Kidney (tissue), 14 donors: ENCODE data around the gene PIP4K2A. TPM values are rescaled to one million over a fixed set of nuclear protein-coding genes. Genes with fewer than 3 reads are reported as not detected.

Experiments
- DNase-seq, 5 donors: peaks; one replicate each; pipeline ENCODE4 v3.0.0-alpha.2; 2013 to 2020
- FAIRE-seq: peaks from 2 replicates; lab custom pipeline; 2012; peaks lifted over from hg19 to GRCh38; lab: Jason Lieb, UNC
- H3K27ac ChIP-seq, 2 donors: one replicate each; pipeline ENCODE4 v1.7.0; 2013; ENCODE audit warnings: low read depth in 2 of 2, low read length in 2 of 2, inconsistent platforms in 1 of 2
- H3K27me3 ChIP-seq: one replicate; pipeline ENCODE4 v1.7.1; 2013; ENCODE audit warnings: low read length, inconsistent platforms; ENCODE audit not compliant: control insufficient read depth, insufficient read depth
- H3K36me3 ChIP-seq, 3 donors: one replicate each; pipeline versions ENCODE4 v1.7.0 to v1.7.1; 2013; ENCODE audit warnings: low read length in 3 of 3, control low read depth in 1 of 3, inconsistent platforms in 1 of 3; ENCODE audit not compliant: insufficient read depth in 3 of 3, control insufficient read depth in 2 of 3
- H3K4me1 ChIP-seq, 3 donors: one replicate each; pipeline versions ENCODE4 v1.7.0 to v1.7.1; 2013; ENCODE audit warnings: low read length in 3 of 3, inconsistent platforms in 1 of 3, low read depth in 1 of 3; ENCODE audit not compliant: control insufficient read depth in 2 of 3, insufficient read depth in 2 of 3
- H3K4me3 ChIP-seq, 3 donors: one replicate each; pipeline versions ENCODE4 v1.7.0 to v1.8.1; 2013; ENCODE audit warnings: low read length in 3 of 3, control low read depth in 1 of 3, inconsistent platforms in 1 of 3
- H3K9ac ChIP-seq, 3 donors: one replicate each; pipeline versions ENCODE4 v1.7.0 to v1.7.1; 2013; ENCODE audit warnings: low read length in 3 of 3, control low read depth in 1 of 3, inconsistent platforms in 1 of 3
- H3K9me3 ChIP-seq, 3 donors: one replicate each; pipeline versions ENCODE4 v1.7.0 to v1.7.1; 2013; ENCODE audit warnings: low read length in 3 of 3, control low read depth in 1 of 3, inconsistent platforms in 1 of 3; ENCODE audit not compliant: control insufficient read depth in 2 of 3, insufficient read depth in 1 of 3
- CTCF ChIP-seq: IDR thresholded peaks from 3 replicates; pipeline ENCODE4 v1.5.1; 2012; ENCODE audit warnings: mild to moderate bottlenecking, moderate library complexity, borderline replicate concordance; ENCODE audit not compliant: insufficient read depth; ENCODE audit errors: extremely low read depth
- intact Hi-C: fragments of 100-400 bp; cut with DNase I; formaldehyde crosslinking; loops from one replicate; pipeline ENCODE4 v1.11.1; 2022
- polyA plus RNA-seq: library from polyadenylated mRNA; stranded (reverse); fragments of 350-450 nt; fragmentation: Illumina TruSeq; extraction: RNeasy Lipid Tissue Mini Kit (QIAGEN cat#74804); gene quantifications from one replicate; pipeline ENCODE4 v1.2.3, GENCODE V29; 2014; ENCODE audit warnings: low read depth, low replicate concordance; ENCODE audit not compliant: insufficient read depth
- total RNA-seq: library from RNA; stranded (reverse); fragmentation: NEBNext Ultra II Directional; extraction: Animal tissue kit (Norgen Biotek cat#: 25700); gene quantifications from one replicate; pipeline ENCODE4 v1.2.1, GENCODE V29; 2021
- donor health status: control.
- donor health status: control.
- donor health status: control.
- donor health status: control.
- donor health status: control.
- donor health status: DM: yes; HTN: yes; CAD: no.
- donor health status: Normal renal cell carcinoma (clear cell type).

PIP4K2A gene
- total and polyA plus RNA-seq, 2 donors from 2014 or later = 12.2 to 54.6 TPM

- TF ChIP-seq CTCF = no peak
- intact Hi-C loops = no loop called here
- Histone ChIP-seq H3K36me3 (no peaks in the 10 kb centered on the region), H3K27ac (no peak overlapping the region), H3K4me1 (peaks cover 0 to 2% (median 0%) of the 10 kb centered on the region in 3 donors), H3K4me3 (no peak overlapping the region), H3K27me3 (no peaks in the 10 kb centered on the region), H3K9me3 (no peaks in the 10 kb centered on the region), H3K9ac (no peak overlapping the region)
- FAIRE-seq = no peak
- no peak for DNase-seq
These were observed 19.6 kb upstream of the PIP4K2A start for GRCh38 chr10:22733992-22734391.

- intact Hi-C loops = no loop called here
- TF ChIP-seq CTCF = no peak
- Histone ChIP-seq H3K4me1 (no peaks in the 10 kb centered on the region), H3K27me3 (no peaks in the 10 kb centered on the region), H3K9ac (no peak overlapping the region), H3K9me3 (no peaks in the 10 kb centered on the region), H3K4me3 (no peak overlapping the region), H3K36me3 (no peaks in the 10 kb centered on the region), H3K27ac (no peak overlapping the region)
- FAIRE-seq (no peak), DNase-seq (no peak)
These were observed 13.3 kb upstream of the PIP4K2A start for GRCh38 chr10:22727663-22728062.

GRCh38 chr10:22727112-22727511 is 12.7 kb upstream of the PIP4K2A start:
- no peak overlapping the region for H3K9ac ChIP-seq
- intact Hi-C loops = no loop called here
- FAIRE-seq = no peak

More at GRCh38 chr10:22727112-22727511, 12.7 kb upstream of the PIP4K2A start:
- no peak for TF ChIP-seq CTCF
- no peaks in the 10 kb centered on the region for H3K27me3 ChIP-seq
- no peaks in the 10 kb centered on the region for H3K36me3 ChIP-seq
- H3K27ac ChIP-seq = no peak overlapping the region
- H3K4me3 ChIP-seq = no peak overlapping the region
- H3K9me3 ChIP-seq = no peaks in the 10 kb centered on the region
- DNase-seq = no peak
- H3K4me1 ChIP-seq = no peaks in the 10 kb centered on the region
